ENCODE results near the gene CRACR2B.

Gene CRACR2B

DNA sequence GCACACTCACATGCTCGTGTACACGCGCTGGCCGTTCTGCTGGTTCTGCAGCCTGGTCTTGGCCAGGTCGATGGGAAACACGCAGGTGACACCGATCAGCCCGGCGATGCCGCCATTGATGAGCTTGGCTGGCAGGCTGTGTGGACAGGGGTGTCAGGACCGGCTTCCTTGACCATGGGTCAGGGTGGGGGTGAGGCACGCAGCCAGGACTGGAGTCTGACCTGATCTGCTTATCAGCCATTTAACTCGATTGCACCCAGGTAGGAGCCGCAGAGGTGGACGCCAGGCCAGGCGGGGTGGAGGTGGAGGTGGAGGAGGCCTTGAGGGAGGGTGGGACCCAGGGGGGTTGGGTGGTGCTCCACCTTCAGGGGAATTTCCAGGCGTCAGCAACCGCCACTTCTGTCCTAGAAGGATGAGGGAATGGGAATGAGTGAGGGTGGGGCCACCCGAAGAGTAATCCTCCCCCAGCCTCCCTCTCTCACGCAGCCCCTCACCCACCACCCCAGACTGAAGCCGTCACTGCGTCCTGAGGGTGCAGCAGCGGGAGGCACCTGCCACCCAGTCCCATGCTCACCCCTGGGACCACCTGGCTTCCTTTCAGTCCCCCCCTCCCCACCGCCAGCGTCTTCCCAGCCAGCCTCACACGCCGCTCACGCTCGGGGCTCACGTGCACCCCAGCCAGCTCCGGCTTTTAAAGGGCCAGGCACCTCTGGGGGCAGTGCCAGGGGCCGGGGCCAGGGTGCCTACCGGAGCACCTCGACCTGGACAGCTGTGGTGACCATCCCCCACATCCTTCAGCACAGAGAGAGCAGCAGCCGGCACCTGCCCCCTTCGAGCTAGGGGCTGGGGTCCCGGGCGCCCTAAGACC, 32.7 kb upstream of the CRACR2B start:
- DNase-seq (ENCODE audit: low spot score) = peak; percentile 38

- DNase-seq (ENCODE audit: low spot score) = peak; percentile 95
Observed at GRCh38 chr11:795634-796564, 31.8 kb upstream of the CRACR2B start.

GRCh38 chr11:796565-797295, 31.0 kb upstream of the CRACR2B start:
- peak; percentile 29 for DNase-seq (ENCODE audit: low spot score)

DNA sequence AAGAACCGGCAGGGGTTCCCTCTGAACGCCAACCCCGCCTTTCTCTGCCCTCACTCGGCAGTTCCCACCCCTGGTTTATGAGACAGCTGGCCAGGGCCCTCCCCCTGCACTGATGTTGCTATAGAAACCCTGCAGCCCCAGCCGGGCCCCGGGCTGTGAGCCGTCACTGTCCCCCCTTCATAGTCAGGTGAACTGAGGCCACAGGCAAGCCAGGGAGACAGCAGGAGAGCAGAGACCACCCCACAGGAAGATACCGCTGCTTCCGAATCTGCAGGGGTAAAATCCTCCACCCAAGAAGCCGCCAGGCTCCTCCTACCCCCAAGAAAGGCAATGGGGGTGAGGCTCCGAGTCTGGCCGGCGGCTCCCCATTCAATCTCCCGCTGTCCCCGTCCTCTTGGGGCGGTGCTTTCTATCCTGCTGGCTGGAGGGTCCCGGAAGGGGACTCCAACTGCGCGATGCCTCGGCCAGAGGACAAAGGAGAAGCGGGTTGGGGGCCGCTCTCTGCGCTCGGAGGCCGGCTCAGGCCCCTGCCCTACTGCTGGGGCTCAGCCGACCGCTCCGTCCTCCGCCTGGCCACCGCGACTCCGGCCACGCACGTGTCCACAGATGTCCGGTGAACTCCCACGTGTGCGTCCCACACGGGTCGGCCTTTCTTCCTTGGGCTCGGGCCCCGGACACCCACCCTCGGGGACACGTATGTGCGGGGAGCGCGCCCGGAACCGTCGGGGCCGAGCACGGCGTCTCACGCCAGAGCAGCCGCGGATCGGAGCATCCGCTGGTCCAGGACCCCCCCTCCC, 30.2 kb upstream of the CRACR2B start:
- peak; percentile 89 for DNase-seq (ENCODE audit: low spot score)

- DNase-seq (ENCODE audit: low spot score) = peak; percentile 82
Observed at GRCh38 chr11:798093-798713, 29.5 kb upstream of the CRACR2B start, which contains the start of gene SLC25A22. TSS of gene SLC25A22 (minus strand) at chr11:798281. CDS start at chr11:795006, 3,275 bp downstream.

GRCh38 chr11:799641-800316, 27.9 kb upstream of the CRACR2B start:
- no peak for DNase-seq (ENCODE audit: low spot score)

DNA sequence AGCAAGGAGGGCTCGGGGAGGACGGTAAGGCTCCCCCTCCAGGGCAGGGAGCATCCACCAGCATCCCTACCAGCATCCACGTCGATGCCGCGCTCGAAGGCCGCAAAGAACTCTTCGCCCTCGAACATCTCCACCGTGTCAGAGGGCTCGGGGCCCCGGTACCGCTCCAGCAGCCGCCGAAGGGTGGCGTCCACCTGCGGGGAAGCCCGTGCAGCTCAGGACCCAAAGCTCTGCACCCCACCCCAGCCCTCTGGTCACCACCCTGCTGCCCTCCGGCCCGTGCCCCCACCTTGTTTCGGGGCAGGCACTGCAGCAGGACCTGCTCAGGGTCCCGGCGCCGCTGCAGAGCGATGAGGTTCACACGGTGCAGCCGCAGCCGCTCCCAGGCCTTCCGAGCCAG, 27.2 kb upstream of the CRACR2B start:
- no peak for DNase-seq (ENCODE audit: low spot score)

DNA sequence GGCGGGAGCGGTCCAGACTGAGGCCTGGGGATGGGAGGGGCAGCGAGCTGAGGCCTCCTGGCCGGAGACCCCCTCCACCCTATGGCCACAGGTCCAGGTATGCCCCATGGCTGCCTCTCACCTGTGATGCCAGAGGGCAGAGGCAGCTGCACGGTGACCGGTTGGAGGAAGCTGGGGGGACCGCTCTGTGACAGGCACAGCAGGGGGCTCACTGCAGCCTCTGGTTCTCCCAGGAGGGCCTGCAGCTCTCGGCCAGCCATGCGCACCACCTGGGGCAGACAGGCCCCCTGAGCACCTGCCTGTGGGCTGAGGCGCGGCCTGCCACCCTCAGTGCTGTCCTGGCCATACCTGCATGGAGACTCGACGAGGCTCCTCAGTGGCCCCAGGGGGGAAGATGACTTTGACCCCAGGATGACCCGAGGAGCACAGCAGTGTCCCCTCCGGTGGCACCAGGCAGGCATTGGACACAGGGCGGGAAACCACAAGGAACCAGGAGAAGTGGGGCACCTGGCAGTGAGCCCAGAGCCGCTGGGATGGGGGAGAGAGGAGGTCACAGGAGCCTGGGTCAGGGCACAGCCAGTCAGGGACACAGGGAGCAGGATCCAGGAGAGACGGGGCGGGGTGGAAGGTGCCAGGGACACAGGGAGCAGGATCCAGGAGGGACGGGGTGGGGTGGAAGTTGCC, 26.5 kb upstream of the CRACR2B start:
- no peak for DNase-seq (ENCODE audit: low spot score)

GRCh38 chr11:802018-802617, 25.6 kb upstream of the CRACR2B start:
- no peak for DNase-seq (ENCODE audit: low spot score)

GRCh38 chr11:802693-803466, 24.8 kb upstream of the CRACR2B start:
- DNase-seq (ENCODE audit: low spot score) = no peak

DNA sequence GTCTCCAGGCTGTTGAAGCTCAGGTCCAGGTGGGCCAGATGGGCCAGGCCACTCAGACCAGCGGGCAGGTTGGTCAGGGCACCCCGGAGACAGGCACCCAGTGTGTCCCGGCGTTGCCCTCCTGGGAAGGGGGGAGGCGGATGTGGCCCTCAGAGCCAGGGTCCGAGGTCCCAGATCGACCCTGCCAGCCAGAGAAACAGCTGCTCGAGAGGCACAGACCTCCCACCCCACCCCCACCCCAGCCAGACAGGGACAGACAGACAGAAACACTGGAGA, 24.3 kb upstream of the CRACR2B start:
- DNase-seq (ENCODE audit: low spot score) = no peak

DNA sequence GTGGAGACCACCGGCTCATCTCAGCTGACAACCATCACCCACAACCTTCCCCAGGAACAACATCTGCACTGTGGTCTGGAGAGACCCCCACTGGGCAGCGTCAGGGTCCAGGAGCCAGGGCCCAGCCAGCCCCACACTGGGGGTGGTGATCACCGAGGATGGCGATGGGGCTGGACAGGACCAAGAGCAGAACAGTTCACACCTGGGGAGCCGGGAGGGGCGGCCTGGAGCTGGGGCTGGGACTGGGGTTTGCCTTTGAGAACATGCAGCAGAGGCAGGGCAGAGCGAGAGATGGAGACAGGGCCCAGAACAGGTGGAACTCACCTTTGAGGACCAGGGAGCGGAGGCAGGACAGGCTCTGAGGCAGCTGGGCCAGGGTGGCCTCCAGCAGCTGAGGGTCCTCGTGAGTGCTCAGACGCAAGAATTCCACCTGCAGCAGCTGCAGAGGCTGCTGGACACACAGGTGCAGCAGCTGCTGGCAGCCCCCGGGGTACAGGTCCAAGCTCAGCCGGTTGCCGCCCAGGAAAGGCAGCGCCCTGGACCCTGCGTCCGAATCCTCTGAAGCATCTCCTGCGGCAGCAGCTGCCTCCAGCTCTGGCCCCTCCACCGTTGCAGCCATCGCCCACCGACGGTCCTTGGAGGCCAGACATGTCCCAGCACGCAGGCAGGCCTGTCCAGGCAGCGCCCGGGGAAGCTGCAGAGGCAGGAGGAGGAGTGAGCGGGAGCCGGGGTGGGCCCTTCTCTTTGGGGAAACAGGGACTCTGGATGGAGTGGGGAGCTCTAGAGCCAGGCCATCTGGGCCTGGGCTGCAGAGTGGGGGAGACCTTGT, 23.7 kb upstream of the CRACR2B start:
- DNase-seq (ENCODE audit: low spot score) = no peak

- DNase-seq (ENCODE audit: low spot score) = peak; percentile 63
Observed at GRCh38 chr11:804599-804964, 23.1 kb upstream of the CRACR2B start.

GRCh38 chr11:808427-809286, 19.1 kb upstream of the CRACR2B start:
- DNase-seq (ENCODE audit: low spot score) = no peak

GRCh38 chr11:809287-810039, 18.3 kb upstream of the CRACR2B start, which contains the start of gene RPLP2:
TSS of gene RPLP2 (plus strand) at chr11:809967. CDS start at chr11:810235, 268 bp downstream.
- peak; percentile 97 for DNase-seq (ENCODE audit: low spot score)

DNA sequence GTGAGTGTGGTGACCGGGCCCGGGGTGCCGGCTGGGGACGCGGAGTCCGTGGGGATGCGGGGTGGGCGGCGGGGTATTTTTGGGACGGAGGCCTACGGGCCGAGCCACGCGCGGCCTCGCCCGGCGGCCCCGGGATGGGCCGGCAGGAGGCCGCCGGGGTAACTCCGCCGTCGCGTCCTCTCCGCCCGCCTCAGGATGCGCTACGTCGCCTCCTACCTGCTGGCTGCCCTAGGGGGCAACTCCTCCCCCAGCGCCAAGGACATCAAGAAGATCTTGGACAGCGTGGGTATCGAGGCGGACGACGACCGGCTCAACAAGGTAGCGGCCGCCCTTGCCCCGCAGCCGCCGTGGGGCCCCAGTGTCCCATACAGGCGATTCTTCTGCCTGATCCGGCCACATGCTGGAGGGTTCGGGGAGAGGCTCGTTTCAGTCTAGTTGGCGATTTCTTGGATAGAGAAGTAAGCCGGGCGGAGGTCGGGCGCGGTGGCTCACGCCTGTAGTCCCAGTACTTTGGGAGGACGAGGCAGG, 17.6 kb upstream of the CRACR2B start:
- no peak for DNase-seq (ENCODE audit: low spot score)

Measured in RKO (cell line).